AG09309 (cell line): Measurements from ENCODE around the gene FYN.

Experiments
- DNase-seq: peaks from one replicate; pipeline ENCODE4 v3.0.0-alpha.2; 2010; ENCODE audit warnings: low read depth
- H3K4me3 ChIP-seq: 2 replicates; pipeline ENCODE4 v1.5.1; 2011; ENCODE audit warnings: mild to moderate bottlenecking, low read depth, low read length, moderate library complexity; ENCODE audit not compliant: control insufficient read depth
- TF ChIP-seq, protein P1 (sequence below): IDR thresholded peaks from 2 replicates; pipeline ENCODE4 v1.5.1; 2011; ENCODE audit warnings: mild to moderate bottlenecking, low read depth, low read length, inconsistent platforms; ENCODE audit not compliant: insufficient read depth, control insufficient read depth; ENCODE audit errors: missing control alignments

FYN gene

DNA sequence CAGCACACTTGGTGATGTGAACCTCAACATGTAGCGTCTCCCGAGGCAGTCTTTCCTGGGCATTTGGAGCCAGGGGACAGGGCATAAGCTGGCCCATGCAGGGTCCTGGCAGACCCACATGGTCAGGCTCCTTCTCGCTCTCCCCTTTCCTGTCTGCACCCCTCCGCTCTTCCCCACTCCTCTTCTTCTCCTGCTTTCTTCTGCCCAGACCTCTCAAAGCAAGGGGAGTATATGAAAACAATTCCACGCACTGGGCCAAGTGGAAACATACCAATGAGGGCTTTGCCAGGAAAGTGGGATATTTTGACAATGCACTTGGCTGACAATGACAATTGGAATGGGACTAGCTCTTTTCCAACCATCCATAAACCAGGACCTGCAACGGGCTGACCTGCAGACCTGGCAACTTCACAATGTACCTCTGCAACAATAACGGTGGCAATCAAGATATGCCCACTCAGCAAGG lies 208.7 kb downstream of the FYN start:
- no peak for DNase-seq
- no peak overlapping the region for H3K4me3 ChIP-seq
- TF ChIP-seq, protein P1, sequence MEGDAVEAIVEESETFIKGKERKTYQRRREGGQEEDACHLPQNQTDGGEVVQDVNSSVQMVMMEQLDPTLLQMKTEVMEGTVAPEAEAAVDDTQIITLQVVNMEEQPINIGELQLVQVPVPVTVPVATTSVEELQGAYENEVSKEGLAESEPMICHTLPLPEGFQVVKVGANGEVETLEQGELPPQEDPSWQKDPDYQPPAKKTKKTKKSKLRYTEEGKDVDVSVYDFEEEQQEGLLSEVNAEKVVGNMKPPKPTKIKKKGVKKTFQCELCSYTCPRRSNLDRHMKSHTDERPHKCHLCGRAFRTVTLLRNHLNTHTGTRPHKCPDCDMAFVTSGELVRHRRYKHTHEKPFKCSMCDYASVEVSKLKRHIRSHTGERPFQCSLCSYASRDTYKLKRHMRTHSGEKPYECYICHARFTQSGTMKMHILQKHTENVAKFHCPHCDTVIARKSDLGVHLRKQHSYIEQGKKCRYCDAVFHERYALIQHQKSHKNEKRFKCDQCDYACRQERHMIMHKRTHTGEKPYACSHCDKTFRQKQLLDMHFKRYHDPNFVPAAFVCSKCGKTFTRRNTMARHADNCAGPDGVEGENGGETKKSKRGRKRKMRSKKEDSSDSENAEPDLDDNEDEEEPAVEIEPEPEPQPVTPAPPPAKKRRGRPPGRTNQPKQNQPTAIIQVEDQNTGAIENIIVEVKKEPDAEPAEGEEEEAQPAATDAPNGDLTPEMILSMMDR, result no peak

DNA sequence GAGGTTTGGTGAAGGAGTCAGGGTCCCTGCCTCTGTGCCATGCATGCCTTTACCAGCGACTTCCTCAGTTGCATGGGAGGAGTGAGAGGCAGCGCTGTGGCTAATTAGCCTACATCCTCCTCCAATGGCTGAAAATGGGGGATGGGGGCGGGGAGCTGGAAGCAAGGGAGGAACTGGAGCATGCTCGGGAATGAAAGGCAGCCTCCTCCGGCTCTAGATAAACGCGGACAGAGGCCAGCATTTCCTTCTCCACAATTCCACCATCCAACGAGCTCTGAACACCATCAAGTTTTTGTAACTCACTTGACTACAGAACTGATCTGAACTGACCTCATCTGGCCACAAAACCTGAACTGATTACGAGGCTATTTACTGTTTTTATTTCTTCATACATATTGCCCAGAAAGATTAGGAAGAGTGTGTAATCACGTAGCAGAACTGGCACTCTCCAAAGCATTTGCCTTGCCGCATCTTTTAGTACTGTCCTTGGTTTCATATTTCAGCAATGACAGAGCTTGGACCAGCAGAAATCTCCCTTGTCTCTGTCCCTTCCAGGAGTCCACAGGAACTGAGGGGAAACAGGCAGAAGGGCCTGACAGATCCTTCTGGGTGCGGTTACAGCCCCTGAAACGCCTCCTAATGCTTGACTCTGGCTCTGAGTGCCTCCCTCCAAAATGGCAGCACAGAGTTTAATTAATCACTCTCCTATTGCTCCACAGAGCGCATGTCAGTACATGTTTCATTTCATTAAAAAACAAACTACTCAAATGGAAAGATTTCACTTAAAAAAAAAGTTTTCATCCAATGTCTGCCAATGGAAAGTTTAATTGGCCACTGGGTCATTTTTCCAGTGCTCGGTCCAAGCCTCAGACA lies 209.3 kb downstream of the FYN start:
- no peak overlapping the region for H3K4me3 ChIP-seq
- DNase-seq, result no peak
- TF ChIP-seq, protein P1, result no peak

DNA sequence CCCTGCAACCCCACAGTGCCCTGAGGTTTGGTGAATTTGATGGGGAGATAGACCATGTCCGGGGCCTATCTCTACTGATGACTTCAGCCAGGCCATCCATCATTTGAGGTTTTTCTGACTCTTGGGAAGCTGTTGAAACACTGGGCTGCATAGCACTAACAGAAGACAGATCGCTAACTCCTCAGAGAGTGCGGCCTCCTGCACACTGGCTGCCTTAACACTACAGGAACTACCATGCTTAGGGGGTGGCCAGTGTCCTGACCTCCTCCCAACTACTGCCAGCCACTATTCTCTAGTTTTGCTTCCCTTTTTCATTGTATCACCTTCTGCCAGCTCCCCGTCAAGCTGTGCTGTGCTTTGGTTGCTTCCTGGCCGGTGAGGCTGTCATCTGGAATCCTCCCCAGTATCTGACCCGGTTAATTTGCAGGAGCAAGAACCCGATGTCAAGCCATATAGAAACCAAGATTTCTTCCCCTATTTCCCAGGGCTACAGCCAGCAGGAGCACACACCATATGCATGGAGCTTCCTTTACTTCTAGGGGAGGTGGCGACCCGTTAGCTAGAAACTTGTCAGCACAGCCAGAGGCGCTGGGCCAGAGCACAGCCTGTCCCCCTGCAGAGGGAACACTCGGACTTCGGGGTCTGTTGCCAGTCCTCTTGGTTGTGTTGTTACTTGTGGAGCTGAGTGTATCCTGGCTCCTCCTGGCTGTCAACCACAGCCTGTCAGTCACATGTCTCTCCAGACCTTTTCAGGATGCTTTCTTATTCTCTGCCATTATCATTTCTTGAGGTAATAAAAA lies 210.3 kb downstream of the FYN start:
- no peak overlapping the region for H3K4me3 ChIP-seq
- TF ChIP-seq, protein P1, result no peak
- no peak for DNase-seq

DNA sequence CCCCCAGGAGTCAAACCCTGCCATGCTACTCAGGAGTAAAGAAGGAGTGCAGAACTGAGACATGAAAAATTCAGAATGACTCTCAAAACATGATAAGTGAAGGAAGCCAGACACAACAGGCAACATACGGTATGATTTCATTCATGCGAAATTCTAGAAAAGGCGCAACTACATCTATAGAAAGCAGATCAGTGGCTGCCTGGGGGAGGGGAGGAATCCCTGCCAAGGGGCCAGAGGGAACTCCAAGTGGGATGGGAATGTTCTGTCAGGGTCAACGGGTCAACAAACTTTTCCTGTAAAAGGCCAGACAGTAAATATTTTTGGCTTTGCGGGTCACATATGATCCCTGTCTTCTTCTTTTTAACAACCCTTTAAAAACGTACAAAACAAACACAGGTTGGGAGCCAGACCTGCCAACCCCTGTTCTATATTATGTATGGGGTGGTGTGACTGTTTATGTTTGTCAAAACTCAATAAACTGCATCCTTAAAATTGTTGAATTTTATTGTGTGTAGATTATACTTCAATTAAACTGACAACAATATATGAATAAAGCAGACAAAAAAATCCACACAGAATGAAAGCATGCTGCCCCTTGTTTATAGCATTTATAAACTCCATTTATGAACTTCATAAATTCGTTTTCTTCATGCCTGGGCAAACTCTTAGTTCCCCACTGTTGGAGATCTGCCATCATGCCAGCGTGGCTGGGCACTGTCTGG lies 211.0 kb downstream of the FYN start:
- H3K4me3 ChIP-seq, result no peak overlapping the region
- no peak for DNase-seq
- TF ChIP-seq, protein P1, result no peak

DNA sequence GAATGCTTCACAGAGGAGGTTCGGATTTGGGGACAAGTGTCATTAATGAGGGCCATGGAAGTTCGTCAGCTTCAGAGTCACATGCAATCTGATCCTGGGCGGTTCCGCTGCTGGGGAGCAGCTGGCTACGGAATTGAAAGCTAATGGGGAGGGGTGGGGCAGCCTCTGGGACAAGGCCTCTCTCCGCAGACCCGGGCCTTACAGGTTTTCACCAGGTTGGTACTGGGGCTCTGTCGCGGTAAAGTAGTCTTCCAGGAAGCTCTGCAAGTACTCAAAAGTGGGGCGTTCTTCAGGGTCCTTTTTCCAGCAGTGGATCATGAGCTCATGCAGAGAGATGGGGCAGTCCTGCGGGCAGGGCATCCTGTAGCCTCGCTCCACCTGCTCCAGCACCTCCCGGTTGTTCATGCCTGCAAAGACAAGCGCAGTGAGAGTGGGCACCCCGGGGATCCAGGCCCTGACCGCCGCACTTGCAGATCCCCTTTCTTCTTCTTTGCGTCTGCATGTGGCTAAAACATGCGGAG lies 211.7 kb downstream of the FYN start:
- H3K4me3 ChIP-seq, result no peak overlapping the region
- DNase-seq, result no peak
- TF ChIP-seq, protein P1, result no peak

DNA sequence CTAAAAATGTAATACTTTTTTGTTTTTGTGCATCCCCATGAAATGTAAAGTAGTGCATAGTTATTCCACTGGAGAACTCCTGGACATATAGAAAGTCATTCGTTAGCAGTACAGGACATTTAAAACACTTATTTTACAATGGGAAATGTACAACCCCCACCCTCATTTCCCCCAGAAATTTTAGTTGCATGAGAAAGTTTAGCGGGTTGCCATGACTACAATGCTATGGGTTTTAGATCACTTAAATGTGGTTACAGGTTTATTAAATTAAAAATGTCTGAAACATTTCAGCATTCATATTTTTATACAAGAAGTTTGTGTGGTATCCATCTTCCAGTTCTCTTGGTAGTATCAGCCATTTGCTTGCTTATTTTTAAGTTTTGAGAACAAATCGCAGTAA lies 212.7 kb downstream of the FYN start:
- no peak overlapping the region for H3K4me3 ChIP-seq
- TF ChIP-seq, protein P1, result no peak
- DNase-seq, result no peak
